ENCODE measurements around the gene CRY2. TPM values are rescaled to one million over a fixed set of nuclear protein-coding genes. Genes with fewer than 3 reads are reported as not detected.

Gene CRY2
- total and polyA plus RNA-seq, 2 of the 13 experiments (the other 11 are each of a cell fraction or from before 2014, with no cell fraction given) = 10.1 to 12.2 TPM

DNA sequence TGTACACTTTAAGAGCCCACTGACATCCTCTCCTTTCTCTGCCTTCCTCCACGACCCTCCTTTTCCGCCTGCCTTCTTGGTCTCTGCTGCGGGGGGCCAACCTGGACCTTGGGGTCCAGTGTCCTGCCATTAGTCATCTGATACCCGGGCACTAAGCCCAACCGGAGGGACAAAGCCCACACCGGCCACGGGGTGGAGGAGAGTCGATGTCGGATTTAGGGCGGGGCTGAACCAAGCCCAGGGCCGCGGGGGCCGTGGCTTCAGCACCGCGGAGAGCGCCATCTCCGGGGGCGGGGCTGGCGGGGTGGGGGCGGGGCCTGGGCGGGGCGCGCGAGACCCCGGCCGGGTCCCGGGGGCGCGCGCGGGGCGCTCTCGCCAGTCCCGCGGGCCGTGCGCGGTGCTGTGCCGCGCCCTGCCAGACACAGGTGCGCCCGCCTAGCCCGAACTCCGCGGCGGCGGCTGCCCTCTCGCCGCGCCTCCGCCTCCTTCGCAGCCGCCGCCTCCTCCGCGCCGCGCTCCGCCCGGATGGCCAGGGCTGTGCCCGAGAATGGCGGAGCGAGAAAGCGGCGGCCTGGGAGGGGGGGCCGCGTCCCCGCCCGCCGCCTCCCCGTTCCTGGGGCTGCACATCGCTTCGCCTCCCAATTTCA lies 38.1 kb downstream of the CRY2 start, which contains the start of gene MAPK8IP1 (continued):
- TF ChIP-seq SRSF9 (IDR thresholded peaks at IDR 0.05; ENCODE audit: borderline replicate concordance, insufficient read depth, low read depth, low read length, poor library complexity, severe bottlenecking) (no peak), SCMH1 (CRISPR knock-in tag; IDR thresholded peaks at IDR 0.05; ENCODE audit: borderline replicate concordance) (no peak), PLRG1 (conservative IDR thresholded peaks at IDR 0.05) (no peak), ZNF703 (CRISPR knock-in tag; IDR thresholded peaks at IDR 0.05; ENCODE audit: borderline replicate concordance) (no peak), NFRKB (IDR thresholded peaks at IDR 0.05) (no peak), NKX3-1 (CRISPR knock-in tag; IDR thresholded peaks at IDR 0.05) (no peak), ZNF124 (CRISPR knock-in tag; IDR thresholded peaks at IDR 0.05) (peak; percentile 45; the same call in 1 of the 2 replicates), REXO4 (CRISPR knock-in tag; IDR thresholded peaks at IDR 0.05; ENCODE audit: borderline replicate concordance) (no peak), ZNF331 (CRISPR knock-in tag; IDR thresholded peaks at IDR 0.05) (peak; percentile 59; the same call in 1 of the 2 replicates), MED8 (CRISPR knock-in tag; IDR thresholded peaks at IDR 0.05; ENCODE audit: insufficient replicate concordance) (no peak), CCAR2 (optimal IDR thresholded peaks at IDR 0.05; ENCODE audit: low read depth, low read length) (no peak)
- TF ChIP-seq, protein P1, sequence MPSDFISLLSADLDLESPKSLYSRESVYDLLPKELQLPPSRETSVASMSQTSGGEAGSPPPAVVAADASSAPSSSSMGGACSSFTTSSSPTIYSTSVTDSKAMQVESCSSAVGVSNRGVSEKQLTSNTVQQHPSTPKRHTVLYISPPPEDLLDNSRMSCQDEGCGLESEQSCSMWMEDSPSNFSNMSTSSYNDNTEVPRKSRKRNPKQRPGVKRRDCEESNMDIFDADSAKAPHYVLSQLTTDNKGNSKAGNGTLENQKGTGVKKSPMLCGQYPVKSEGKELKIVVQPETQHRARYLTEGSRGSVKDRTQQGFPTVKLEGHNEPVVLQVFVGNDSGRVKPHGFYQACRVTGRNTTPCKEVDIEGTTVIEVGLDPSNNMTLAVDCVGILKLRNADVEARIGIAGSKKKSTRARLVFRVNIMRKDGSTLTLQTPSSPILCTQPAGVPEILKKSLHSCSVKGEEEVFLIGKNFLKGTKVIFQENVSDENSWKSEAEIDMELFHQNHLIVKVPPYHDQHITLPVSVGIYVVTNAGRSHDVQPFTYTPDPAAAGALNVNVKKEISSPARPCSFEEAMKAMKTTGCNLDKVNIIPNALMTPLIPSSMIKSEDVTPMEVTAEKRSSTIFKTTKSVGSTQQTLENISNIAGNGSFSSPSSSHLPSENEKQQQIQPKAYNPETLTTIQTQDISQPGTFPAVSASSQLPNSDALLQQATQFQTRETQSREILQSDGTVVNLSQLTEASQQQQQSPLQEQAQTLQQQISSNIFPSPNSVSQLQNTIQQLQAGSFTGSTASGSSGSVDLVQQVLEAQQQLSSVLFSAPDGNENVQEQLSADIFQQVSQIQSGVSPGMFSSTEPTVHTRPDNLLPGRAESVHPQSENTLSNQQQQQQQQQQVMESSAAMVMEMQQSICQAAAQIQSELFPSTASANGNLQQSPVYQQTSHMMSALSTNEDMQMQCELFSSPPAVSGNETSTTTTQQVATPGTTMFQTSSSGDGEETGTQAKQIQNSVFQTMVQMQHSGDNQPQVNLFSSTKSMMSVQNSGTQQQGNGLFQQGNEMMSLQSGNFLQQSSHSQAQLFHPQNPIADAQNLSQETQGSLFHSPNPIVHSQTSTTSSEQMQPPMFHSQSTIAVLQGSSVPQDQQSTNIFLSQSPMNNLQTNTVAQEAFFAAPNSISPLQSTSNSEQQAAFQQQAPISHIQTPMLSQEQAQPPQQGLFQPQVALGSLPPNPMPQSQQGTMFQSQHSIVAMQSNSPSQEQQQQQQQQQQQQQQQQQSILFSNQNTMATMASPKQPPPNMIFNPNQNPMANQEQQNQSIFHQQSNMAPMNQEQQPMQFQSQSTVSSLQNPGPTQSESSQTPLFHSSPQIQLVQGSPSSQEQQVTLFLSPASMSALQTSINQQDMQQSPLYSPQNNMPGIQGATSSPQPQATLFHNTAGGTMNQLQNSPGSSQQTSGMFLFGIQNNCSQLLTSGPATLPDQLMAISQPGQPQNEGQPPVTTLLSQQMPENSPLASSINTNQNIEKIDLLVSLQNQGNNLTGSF (CRISPR knock-in tag; IDR thresholded peaks at IDR 0.05) = no peak
- TF ChIP-seq, protein P2, sequence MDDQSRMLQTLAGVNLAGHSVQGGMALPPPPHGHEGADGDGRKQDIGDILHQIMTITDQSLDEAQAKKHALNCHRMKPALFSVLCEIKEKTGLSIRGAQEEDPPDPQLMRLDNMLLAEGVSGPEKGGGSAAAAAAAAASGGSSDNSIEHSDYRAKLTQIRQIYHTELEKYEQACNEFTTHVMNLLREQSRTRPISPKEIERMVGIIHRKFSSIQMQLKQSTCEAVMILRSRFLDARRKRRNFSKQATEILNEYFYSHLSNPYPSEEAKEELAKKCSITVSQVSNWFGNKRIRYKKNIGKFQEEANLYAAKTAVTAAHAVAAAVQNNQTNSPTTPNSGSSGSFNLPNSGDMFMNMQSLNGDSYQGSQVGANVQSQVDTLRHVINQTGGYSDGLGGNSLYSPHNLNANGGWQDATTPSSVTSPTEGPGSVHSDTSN (CRISPR knock-in tag; IDR thresholded peaks at IDR 0.05; ENCODE audit: borderline replicate concordance) = no peak
- TF ChIP-seq, protein P3, sequence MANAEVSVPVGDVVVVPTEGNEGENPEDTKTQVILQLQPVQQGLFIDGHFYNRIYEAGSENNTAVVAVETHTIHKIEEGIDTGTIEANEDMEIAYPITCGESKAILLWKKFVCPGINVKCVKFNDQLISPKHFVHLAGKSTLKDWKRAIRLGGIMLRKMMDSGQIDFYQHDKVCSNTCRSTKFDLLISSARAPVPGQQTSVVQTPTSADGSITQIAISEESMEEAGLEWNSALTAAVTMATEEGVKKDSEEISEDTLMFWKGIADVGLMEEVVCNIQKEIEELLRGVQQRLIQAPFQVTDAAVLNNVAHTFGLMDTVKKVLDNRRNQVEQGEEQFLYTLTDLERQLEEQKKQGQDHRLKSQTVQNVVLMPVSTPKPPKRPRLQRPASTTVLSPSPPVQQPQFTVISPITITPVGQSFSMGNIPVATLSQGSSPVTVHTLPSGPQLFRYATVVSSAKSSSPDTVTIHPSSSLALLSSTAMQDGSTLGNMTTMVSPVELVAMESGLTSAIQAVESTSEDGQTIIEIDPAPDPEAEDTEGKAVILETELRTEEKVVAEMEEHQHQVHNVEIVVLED (CRISPR knock-in tag; IDR thresholded peaks at IDR 0.05; ENCODE audit: borderline replicate concordance) = no peak
- TF ChIP-seq, protein P4, sequence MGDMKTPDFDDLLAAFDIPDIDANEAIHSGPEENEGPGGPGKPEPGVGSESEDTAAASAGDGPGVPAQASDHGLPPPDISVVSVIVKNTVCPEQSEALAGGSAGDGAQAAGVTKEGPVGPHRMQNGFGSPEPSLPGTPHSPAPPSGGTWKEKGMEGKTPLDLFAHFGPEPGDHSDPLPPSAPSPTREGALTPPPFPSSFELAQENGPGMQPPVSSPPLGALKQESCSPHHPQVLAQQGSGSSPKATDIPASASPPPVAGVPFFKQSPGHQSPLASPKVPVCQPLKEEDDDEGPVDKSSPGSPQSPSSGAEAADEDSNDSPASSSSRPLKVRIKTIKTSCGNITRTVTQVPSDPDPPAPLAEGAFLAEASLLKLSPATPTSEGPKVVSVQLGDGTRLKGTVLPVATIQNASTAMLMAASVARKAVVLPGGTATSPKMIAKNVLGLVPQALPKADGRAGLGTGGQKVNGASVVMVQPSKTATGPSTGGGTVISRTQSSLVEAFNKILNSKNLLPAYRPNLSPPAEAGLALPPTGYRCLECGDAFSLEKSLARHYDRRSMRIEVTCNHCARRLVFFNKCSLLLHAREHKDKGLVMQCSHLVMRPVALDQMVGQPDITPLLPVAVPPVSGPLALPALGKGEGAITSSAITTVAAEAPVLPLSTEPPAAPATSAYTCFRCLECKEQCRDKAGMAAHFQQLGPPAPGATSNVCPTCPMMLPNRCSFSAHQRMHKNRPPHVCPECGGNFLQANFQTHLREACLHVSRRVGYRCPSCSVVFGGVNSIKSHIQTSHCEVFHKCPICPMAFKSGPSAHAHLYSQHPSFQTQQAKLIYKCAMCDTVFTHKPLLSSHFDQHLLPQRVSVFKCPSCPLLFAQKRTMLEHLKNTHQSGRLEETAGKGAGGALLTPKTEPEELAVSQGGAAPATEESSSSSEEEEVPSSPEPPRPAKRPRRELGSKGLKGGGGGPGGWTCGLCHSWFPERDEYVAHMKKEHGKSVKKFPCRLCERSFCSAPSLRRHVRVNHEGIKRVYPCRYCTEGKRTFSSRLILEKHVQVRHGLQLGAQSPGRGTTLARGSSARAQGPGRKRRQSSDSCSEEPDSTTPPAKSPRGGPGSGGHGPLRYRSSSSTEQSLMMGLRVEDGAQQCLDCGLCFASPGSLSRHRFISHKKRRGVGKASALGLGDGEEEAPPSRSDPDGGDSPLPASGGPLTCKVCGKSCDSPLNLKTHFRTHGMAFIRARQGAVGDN (CRISPR knock-in tag; IDR thresholded peaks at IDR 0.05) = peak; percentile 43; the same call in 1 of the 2 replicates

Data from HepG2 (cell line).